Measurements from ENCODE around the gene ARID3C.

Gene ARID3C, protein sequence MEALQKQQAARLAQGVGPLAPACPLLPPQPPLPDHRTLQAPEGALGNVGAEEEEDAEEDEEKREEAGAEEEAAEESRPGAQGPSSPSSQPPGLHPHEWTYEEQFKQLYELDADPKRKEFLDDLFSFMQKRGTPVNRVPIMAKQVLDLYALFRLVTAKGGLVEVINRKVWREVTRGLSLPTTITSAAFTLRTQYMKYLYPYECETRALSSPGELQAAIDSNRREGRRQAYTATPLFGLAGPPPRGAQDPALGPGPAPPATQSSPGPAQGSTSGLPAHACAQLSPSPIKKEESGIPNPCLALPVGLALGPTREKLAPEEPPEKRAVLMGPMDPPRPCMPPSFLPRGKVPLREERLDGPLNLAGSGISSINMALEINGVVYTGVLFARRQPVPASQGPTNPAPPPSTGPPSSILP

GRCh38 chr9:34628656-34629490 lies at the start of gene ARID3C:
ARID3C (minus strand) TSS chr9:34629066; CDS start chr9:34628014, 1,052 bp downstream.
- DNase-seq = peak; percentile 30

- DNase-seq = no peak
Measured at GRCh38 chr9:34675869-34676268, 47.0 kb upstream of the ARID3C start.

GRCh38 chr9:34675048-34675714 lies 46.3 kb upstream of the ARID3C start:
- peak; percentile 66 for DNase-seq

DNA sequence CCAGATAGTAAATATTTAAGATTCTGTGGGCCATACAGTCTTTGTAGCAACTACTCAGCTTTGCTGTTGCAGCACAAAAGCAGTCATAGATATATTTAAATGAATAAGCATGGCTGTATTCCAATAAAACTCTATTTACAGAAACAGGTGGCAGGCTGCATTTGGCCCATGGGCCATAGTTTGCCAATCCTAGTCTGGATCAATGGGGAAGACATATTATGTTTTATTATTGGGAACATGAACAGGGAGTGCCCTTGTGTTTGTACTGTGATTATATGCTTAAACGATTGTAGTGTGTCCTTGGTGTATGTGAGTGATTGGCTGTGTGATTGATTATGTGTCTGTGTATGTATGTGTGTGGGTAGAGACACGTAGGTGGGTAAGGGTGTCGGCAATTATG lies 45.6 kb upstream of the ARID3C start:
- DNase-seq = no peak

GRCh38 chr9:34671307-34671706 lies 42.4 kb upstream of the ARID3C start:
- no peak for DNase-seq

GRCh38 chr9:34669809-34670562 lies 41.1 kb upstream of the ARID3C start:
- no peak for DNase-seq

DNA sequence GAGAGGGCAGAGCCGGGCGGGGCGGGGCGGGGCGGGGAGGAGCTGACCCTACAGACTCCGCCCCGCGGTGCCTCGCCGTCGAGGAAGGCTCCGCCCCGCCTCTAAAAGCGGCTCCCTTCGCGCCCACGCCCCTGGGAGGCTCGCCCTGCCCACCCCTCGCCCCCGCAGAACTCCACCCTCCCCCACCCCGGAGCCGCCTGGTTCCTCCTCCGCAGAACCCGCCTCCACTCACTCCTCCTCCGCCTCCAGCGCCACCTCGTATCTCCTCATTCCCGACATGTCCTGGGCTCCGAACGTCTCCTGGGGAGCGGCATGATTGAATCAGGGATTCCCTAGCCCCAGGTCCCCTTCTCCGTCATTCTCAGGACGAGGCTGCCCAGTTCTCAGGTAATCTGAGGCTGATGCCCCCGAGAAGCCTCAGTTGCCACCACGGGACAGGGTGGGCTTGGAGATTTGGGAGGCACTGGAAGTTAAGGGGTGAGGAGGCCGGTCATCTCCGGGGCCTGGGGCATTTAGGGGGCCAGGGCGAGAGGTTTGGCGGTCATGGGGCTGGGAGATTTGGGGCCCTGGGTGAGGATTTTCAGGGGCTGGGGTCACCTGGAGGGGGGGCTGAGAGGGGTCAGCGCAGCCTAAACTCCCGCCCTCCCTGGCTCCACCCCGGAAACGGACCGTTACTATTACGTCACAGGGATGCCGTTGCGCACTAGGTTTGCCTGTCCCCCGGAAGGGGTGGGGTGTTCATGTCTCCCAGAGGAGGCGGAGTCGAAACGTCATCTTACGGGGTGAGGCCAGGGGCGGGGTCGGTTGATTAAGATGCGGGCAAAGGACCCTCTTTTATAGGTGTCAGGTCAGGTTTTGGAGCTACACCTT lies 36.8 kb upstream of the ARID3C start:
- peak; percentile 91 for DNase-seq

GRCh38 chr9:34665067-34665380 lies 36.2 kb upstream of the ARID3C start:
- no peak for DNase-seq

DNA sequence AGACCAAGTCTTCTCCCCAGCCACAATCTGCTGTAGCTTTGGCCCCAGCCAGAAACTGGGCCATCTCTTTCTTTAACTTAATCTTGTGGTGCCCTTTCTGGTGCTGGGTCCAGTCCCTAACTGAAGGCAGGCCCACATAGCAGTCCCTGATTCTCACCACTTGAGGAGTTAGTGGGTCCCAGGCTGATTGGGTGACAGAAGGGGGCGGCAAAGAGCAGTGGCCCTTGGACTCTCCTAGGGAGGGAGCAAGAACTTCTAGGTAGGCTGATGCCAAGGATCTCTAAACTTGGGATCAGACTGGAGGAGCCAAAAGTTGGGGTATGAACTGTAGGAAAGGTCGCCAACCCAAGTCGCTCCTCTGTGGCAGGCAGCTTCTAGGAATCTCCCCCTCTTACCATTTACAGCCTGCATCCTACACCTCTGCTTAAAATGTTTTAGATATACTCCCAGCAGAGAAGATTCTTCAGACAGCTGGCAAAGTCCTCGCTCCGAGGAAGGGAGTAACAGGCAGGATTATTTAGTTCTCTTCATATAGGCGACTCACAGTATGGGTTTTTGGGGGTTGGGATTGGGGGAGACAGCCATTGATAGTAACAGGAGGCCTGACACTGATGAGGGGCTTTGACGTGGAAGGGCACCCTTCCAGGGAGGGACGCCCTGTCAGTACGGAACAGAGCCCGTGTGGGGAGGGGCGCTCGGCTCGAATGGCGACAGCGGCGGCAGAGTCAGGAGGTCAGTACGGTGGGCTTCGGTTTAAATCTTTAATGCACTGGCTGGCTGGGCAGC lies 35.6 kb upstream of the ARID3C start:
- peak; percentile 74 for DNase-seq

- DNase-seq = no peak
Measured at GRCh38 chr9:34663303-34663605, 34.4 kb upstream of the ARID3C start.

- DNase-seq = no peak
Measured at GRCh38 chr9:34662526-34663302, 33.8 kb upstream of the ARID3C start, which contains the start of gene CCL27. CCL27 (minus strand) TSS chr9:34662657; CDS start chr9:34662633, 24 bp downstream.

DNA sequence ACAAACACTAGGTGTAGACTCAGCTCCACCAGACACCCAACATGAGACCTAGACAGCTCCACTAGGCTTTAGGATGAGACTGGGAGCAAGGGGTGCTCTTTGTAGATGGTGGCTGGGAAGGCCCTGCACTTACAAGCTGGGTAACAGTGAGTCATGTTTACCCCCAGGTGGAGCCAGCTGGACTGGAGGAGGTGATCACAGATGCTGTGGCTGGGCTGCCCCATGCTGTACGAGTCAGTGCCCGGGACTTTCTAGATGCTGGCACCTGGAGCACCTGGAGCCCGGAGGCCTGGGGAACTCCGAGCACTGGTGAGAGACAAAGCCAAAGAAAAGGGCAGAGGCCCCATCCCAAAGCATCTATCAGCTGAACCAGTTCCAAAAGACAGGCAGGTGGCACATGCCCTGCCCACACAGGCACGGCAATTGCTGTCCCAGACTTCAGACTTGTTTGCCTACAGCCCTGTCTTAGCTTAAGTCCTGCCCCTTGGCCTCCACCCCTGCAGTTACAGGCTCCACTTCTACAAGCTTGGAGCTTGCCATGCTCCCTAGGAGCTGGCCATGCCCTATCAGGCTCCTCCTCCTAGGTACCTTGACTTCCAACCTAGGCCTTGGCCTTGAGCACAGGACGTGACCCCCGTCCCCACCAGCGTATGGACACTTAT lies 30.9 kb upstream of the ARID3C start:
- no peak for DNase-seq

- DNase-seq = no peak
Measured at GRCh38 chr9:34658461-34658860, 29.6 kb upstream of the ARID3C start.

- DNase-seq = no peak
Measured at GRCh38 chr9:34656992-34657391, 28.1 kb upstream of the ARID3C start.

DNA sequence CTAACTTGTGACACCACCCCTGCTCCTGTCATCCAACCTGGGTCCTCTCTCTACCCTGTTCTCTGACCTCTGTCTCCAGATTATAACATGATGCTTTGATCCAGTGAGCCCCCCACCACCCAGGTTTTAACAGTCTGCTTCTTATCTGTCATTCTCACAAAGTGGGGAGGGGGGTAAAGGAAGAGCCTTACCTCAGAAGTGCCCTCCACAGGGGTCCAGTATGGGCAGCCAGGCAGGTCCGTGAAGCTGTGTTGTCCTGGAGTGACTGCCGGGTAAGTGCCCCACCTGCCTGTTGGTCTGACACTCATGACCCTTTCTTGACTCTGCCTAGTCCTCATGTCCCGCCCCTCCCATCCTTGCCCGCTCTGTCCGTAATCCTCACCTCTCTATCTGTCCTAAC lies 26.5 kb upstream of the ARID3C start:
- DNase-seq = no peak

- no peak for DNase-seq
Measured at GRCh38 chr9:34654323-34655051, 25.6 kb upstream of the ARID3C start.

DNA sequence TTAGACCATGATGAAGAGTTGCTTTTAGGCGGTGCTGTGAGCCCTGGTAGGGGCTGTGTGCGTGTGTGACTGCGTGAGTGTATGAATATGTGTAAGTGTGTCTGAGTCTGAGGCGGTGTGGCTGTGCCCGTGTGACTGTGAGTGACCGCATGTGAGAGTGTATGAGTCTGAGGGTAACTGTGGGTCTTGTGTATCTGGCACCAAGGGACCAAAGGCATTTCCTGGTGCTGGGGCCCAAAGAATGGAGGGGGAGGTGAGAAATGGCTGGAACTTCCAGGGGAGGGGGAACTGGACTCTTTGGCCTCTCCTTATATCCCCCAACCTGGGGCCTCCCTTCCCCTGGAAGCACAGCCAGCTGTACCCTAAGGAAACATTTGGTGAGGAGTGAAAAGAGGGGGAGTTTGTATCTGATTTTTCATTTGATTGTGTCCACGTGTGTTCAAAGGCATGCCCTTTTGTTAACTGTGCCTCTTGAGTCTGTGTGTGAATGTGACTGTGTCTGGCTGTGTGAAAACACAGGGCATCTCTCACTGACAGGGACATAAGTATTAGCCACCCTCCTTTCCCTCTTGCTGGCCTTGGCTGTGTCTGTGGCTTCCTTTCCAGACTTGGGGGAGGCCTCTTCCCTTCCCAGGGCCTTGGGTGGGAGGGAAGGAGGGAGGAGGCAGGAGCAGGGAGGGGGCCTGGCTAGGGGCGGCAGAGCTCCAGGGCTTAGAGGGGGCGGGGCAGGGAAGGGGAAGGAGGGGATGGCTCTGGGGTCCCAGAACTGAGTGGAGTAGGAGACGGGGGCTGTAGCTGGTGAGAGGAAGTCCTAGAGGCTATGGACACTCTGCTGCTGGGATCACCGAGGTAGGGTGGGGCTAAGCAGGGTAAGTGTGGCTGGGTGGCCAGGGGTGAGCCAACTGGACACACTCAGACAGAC lies 24.5 kb upstream of the ARID3C start:
- DNase-seq = no peak

DNA sequence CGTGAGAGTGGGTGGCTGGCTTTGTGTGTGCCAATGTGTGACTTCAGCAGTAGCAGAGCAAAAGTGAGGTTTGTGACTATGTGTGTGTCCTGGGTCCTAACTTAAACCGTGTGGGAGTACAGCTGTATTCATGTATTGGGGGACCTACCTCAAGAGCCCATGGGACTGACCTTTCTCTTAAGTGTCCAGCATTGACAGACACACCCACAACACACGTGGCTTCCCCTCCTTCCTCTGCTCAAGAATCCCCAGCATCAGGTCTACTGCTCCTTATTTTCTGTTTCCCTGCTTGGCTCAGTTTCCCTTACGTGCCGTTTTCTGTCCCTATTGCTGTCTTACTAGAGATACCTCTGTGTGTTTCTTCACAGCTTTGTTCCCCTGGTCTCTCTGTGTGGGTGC lies 23.7 kb upstream of the ARID3C start:
- no peak for DNase-seq
